NCI-H510A treated with DMSO at 0.1 percent for 48 hours (cell line): ENCODE results near the gene SP2.

Experiments used
- DNase-seq: peaks from one replicate; lab custom pipeline; 2025; lab: John Stamatoyannopoulos, UW

SP2 gene

DNA sequence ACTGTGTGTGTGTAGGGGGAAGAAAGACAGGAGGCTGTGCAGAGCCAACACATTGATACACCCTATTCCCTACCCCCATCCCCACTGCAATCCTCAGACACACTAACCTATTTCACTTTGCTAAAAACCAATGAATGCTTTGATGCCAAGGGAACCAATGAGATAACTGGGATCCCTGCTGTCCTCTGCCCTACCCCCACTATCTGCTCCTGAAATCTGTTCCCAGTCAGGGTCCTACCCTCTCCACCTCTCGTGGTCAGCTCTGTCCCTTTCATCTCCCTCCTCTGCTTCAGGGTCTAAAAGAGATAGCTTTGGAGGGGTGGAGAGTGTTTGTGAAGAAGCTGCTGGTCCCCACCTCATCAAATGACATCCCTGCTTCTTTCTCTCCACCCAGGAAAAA lies 26.0 kb upstream of the SP2 start:
- DNase-seq = no peak

DNA sequence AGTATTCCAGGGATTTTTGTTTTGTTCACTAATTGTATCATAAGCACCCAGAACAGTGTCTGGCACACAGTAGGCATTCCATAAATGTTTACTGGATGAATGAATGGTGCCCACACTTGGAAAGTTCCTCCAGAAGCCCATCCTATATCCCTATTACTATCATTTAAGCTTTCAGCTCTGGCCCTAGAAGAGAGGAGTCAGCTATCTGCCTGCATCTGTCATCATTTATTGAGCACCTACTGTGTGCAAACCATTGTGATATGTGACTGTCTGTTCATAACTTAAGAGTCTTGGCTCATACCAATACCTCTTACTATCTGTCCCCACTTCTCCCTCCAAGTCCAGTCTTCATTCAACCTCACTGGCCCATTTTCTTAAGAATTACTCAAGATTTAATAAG lies 25.0 kb upstream of the SP2 start:
- no peak for DNase-seq

GRCh38 chr17:47872019-47872650 lies 23.9 kb upstream of the SP2 start:
- DNase-seq = no peak

DNA sequence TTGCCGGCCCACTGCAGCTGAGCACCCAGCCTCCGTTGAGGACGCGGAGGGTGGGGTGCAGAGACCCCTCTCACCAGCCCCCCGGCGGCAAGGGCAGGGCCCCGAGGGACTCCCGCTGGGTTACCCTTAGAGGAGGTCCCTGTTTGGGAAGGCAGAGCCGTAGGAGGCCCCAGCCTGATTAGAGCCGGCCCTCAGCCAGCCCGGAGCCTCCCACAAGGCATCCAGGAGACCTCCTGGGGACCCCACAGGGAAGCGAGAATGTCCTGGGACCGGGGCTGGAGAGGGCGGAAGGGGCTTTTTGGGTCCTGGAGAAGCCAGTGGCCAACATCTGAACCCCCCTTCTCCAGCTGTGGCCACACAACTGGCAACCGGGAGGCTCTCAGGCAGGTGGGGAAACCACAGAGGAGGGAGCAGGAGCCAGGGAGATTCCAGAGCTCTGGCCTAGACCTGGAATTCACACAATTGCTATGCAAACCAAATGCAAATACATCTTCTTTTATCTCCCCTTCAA lies 23.3 kb upstream of the SP2 start:
- no peak for DNase-seq

- no peak for DNase-seq
Measured at GRCh38 chr17:47873200-47874090, 22.6 kb upstream of the SP2 start.

- DNase-seq = no peak
Measured at GRCh38 chr17:47875011-47875985, 20.7 kb upstream of the SP2 start.

- no peak for DNase-seq
Measured at GRCh38 chr17:47877368-47878034, 18.5 kb upstream of the SP2 start.

DNA sequence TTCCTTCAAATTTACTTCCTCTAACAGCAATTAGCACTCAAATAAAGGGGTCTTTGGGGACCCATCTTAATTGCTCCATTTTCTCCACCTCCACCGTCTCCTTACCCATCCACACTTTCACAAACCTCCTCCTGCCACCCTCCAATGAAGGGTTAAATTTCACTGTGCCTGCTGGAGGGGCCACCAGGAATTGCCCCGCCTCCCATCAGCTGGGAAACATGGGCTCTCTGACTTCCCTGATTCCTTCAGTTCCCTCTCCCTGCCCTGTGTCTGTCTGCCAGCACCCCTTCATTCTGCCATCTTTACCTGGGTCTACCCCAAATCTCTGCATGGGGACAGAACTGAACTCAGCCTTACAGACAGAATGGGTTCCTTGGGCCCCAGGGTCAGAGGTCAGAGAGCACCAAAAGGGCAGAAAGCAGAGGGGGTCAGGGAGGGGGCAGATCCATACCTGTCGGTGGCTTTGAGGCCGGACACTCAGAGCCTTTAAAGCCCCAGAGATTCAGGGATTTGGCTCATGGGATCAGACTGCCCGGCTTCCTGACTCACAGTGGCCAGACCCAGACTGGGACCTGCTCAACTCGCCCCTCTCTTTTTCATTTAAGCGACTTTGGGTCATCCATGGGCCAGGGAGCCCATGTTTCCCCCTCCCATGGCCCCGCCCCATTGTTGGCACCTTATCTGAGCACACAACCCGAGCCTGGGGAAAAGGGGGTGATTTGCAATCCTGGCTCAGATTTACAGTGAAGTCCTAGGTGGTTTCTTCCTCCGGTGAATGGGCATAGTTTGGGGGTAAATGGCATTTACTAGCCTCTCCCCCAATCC lies 17.6 kb upstream of the SP2 start:
- DNase-seq = no peak

- DNase-seq = no peak
Measured at GRCh38 chr17:47879028-47879585, 16.9 kb upstream of the SP2 start.

- DNase-seq = no peak
Measured at GRCh38 chr17:47879776-47880454, 16.1 kb upstream of the SP2 start.

DNA sequence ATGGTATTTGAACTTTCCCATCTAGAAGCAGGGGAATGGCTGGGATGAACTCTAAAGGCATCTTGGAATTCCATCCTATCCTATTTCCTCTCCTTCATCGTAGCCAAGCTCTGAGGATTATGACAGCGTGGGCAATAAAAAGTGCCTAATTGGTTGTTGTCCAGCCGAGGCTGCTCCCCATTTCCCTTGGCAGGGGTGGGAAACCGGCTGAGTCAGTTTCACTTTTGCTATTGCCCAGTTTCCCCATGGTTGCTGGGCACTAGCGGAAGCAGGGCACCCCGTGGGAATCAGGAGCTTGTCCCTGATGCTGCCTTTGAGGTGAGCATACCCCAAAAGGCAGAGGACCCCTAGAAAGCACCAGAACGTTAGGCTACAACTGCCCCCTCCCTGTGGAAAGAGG lies 13.8 kb upstream of the SP2 start:
- DNase-seq = no peak

- no peak for DNase-seq
Measured at GRCh38 chr17:47882695-47883588, 13.1 kb upstream of the SP2 start.

GRCh38 chr17:47883589-47884426 lies 12.2 kb upstream of the SP2 start:
- DNase-seq = no peak

DNA sequence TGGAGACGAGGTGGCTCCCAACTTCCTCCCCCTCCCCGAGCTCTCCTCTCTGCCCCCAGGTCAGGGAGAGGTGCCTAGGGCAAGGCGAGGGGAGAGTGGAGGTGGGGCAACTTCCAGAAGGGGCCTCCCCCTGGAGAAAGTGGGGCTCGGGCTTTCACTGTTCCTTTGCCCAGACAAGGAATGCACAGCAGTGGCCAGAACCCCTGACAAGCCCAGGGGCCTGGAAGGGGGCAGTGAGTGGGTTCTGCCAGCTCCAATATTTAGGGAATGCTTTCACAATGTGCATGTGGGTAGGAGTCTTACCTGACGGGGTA lies 11.7 kb upstream of the SP2 start:
- DNase-seq = no peak

DNA sequence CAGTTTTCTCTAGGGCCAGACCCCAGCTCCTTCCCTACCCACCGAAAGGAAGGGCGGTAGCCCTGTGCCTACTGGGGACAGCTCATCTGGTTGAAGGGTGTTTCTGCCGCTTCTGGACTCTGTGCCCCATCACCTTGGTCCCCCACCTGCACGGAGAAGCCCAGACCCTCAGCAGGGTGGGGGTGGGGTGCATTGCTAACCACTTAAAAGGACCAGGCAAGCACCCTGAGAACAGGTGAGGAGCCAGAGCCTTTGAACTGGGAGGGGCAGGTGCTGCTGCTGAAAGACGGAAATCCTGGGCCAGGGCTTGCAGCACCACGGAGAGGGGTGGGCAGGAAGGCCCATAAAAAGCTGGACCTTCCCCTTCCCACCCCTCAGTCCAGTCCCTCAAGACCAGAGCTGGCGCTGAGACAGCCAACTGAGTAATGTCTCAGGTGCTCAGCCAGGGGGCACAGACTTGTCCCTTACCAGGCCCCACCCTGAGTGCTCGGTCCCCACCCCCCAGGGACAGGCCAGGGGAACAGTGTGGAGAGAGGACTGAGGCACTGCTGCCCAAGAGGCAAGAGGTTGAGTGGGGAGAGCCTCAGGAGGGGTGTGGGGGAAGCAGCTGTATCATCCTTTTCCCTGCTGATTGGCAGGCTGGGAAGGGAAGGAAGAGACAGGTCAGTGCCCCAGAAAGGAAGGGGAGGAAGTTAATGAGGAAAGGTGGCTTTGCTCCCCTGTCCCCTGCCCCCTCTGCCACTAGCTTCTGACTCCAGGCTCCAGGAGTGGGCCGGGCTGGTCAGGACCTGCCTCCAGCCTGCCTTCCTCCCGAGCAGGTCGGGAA lies 10.9 kb upstream of the SP2 start:
- no peak for DNase-seq

- DNase-seq = no peak
Measured at GRCh38 chr17:47888293-47888692, 7.7 kb upstream of the SP2 start.
